HepG2 (cell line): ENCODE measurements around the gene ZNF445. TPM values are rescaled to one million over a fixed set of nuclear protein-coding genes. Genes with fewer than 3 reads are reported as not detected.

ENCODE experiments used
- FIP1L1 ChIP-seq: fragments of 200-400 bp; formaldehyde crosslinking; IDR thresholded peaks from 2 replicates; pipeline ENCODE4 v1.6.1; 2018; ENCODE audit warnings: low read depth, mild to moderate bottlenecking, low read length, moderate library complexity, borderline replicate concordance; ENCODE audit not compliant: insufficient read depth
- RBM39 ChIP-seq: fragments of 200-400 bp; formaldehyde crosslinking; IDR thresholded peaks from one replicate; pipeline ENCODE4 v1.6.1; 2018; ENCODE audit warnings: antibody characterized with exemption, mild to moderate bottlenecking, low read depth, low read length; ENCODE audit not compliant: poor library complexity, severe bottlenecking
- ZFP91 ChIP-seq: sonication (generic); formaldehyde crosslinking; IDR thresholded peaks from 2 replicates; pipeline ENCODE4 v1.9.0; 2022; ENCODE audit warnings: missing genetic modification reagents, mild to moderate bottlenecking, borderline replicate concordance
- ZNF562 ChIP-seq: sonication (generic); formaldehyde crosslinking; IDR thresholded peaks from 2 replicates; pipeline ENCODE4 v1.8.0; 2022; ENCODE audit warnings: missing genetic modification reagents, borderline replicate concordance
- ZNF703 ChIP-seq: sonication (generic); formaldehyde crosslinking; IDR thresholded peaks from 2 replicates; pipeline ENCODE4 v1.5.1; 2020; ENCODE audit warnings: missing genetic modification reagents, mild to moderate bottlenecking, moderate library complexity, borderline replicate concordance
- ZNF770 ChIP-seq: sonication (generic); formaldehyde crosslinking; IDR thresholded peaks from 2 replicates; pipeline ENCODE4 v1.5.0; 2020; ENCODE audit warnings: mild to moderate bottlenecking, missing genetic modification reagents
- ZSCAN5A ChIP-seq: sonication (generic); formaldehyde crosslinking; IDR thresholded peaks from 2 replicates; pipeline ENCODE4 v1.8.0; 2022; ENCODE audit warnings: mild to moderate bottlenecking, missing genetic modification reagents, borderline replicate concordance
- polyA plus RNA-seq, 8 experiments: library from polyadenylated mRNA; depleted of rRNA in 3 of 8; stranded (reverse) in 7 of 8; unstranded in 1 of 8; fragments of >200 nt; fragmentation: Illumina TruSeq in 4 of 8; extraction: Trizol in 4 of 8; gene quantifications; 2 replicates each; pipeline versions ENCODE4 v1.2.1 to v1.2.3, GENCODE V29; 2011 to 2016; ENCODE audit warnings: low read depth in 4 of 8, missing spikeins in 1 of 8, mixed read lengths in 1 of 8; ENCODE audit not compliant: insufficient read depth in 1 of 8
- total RNA-seq, 5 experiments: library from RNA; depleted of rRNA; stranded (reverse); fragments of >200 nt; fragmentation: Illumina TruSeq; extraction: Trizol; gene quantifications; 2 replicates each; pipeline ENCODE4 v1.2.3, GENCODE V29; 2016; ENCODE audit warnings: low read depth in 1 of 5

ZNF445 gene
- total and polyA plus RNA-seq, 2 of the 13 experiments (the other 11 are each of a cell fraction or from before 2014, with no cell fraction given), result 4.4 to 10.3 TPM

GRCh38 chr3:44396200-44397171 lies 81.0 kb downstream of the ZNF445 start (continued):
- no peak for TF ChIP-seq ZNF770 (CRISPR knock-in tag)
- TF ChIP-seq ZFP91 (CRISPR knock-in tag), result no peak
- no peak for TF ChIP-seq RBM39
- TF ChIP-seq ZNF703, result no peak
- TF ChIP-seq ZNF562, result no peak
- no peak for TF ChIP-seq FIP1L1
- TF ChIP-seq ZSCAN5A (CRISPR knock-in tag), result no peak
- TF ChIP-seq, all 625 proteins: peak for 3
